CD4-positive, CD25-positive, alpha-beta regulatory T cell (primary cell): ENCODE data around the gene HOXB7. TPM values are rescaled to one million over a fixed set of nuclear protein-coding genes. Genes with fewer than 3 reads are reported as not detected.
A peak's percentile ranks its signal among the peaks of the same experiment; 100 is the strongest.

Source experiments
- ATAC-seq, 2 donors: fragments of 150-1000 bp; cut with Tn5 transposase; one replicate each; pipeline ENCODE4 v1.10.0; 2021; ENCODE audit warnings: low read depth in 2 of 2, moderate number of reproducible peaks in 2 of 2, moderate library complexity in 1 of 2
- DNase-seq, 3 donors: peaks; one replicate each; pipeline versions ENCODE4 v3.0.0 to v3.0.0-alpha.2; 2012 to 2022; ENCODE audit warnings: mixed read lengths in 1 of 3
- H3K27ac ChIP-seq: one replicate; pipeline ENCODE4 v1.7.0; 2013; ENCODE audit warnings: mild to moderate bottlenecking, low read length; ENCODE audit not compliant: insufficient read depth, poor library complexity, severe bottlenecking
- H3K27me3 ChIP-seq: one replicate; pipeline ENCODE4 v1.7.0; 2013; ENCODE audit warnings: low read length; ENCODE audit not compliant: control insufficient read depth, insufficient read depth
- H3K36me3 ChIP-seq: one replicate; pipeline ENCODE4 v1.7.0; 2013; ENCODE audit warnings: mild to moderate bottlenecking, low read length, moderate library complexity; ENCODE audit not compliant: control insufficient read depth, insufficient read depth
- H3K4me1 ChIP-seq: 2 replicates; pipeline ENCODE4 v1.7.0; 2013; ENCODE audit warnings: mild to moderate bottlenecking, low read length; ENCODE audit not compliant: insufficient read depth, control insufficient read depth, poor library complexity, severe bottlenecking
- H3K4me3 ChIP-seq: one replicate; pipeline ENCODE4 v1.7.0; 2013; ENCODE audit warnings: low read depth, mild to moderate bottlenecking, low read length, moderate library complexity
- H3K9me3 ChIP-seq, 2 experiments: 1 replicate in 1 of 2; 2 replicates in 1 of 2; pipeline ENCODE4 v1.7.0; 2013; ENCODE audit warnings: low read length in 2 of 2, mild to moderate bottlenecking in 1 of 2, moderate library complexity in 1 of 2; ENCODE audit not compliant: control insufficient read depth in 2 of 2
- H3K27ac Mint-ChIP-seq, 3 donors: one replicate each; pipeline ENCODE4 v1.8.0; 2020 to 2022; ENCODE audit warnings: mild to moderate bottlenecking in 3 of 3, mixed read lengths in 3 of 3, moderate library complexity in 2 of 3
- H3K27me3 Mint-ChIP-seq: one replicate; pipeline ENCODE4 v1.8.0; 2022; ENCODE audit warnings: mild to moderate bottlenecking, mixed read lengths
- H3K36me3 Mint-ChIP-seq: one replicate; pipeline ENCODE4 v1.8.0; 2020; ENCODE audit warnings: mixed read lengths
- H3K4me1 Mint-ChIP-seq, 4 donors: one replicate each; pipeline ENCODE4 v1.8.0; 2020 to 2022; ENCODE audit warnings: mixed read lengths in 4 of 4, mild to moderate bottlenecking in 1 of 4
- H3K4me3 Mint-ChIP-seq, 4 donors: one replicate each; pipeline ENCODE4 v1.8.0; 2020 to 2022; ENCODE audit warnings: mild to moderate bottlenecking in 4 of 4, mixed read lengths in 4 of 4, moderate library complexity in 3 of 4
- H3K9me3 Mint-ChIP-seq, 7 donors: one replicate each; pipeline ENCODE4 v1.8.0; 2020 to 2022; ENCODE audit warnings: mixed read lengths in 7 of 7, mild to moderate bottlenecking in 3 of 7, moderate library complexity in 2 of 7
- polyA plus RNA-seq, 4 donors: library from polyadenylated mRNA; unstranded; fragments of 300-500 nt; fragmentation: Illumina TruSeq; gene quantifications; one replicate each; pipeline ENCODE4 v1.2.3, GENCODE V29; 2021
- total RNA-seq: library from RNA; stranded (reverse); gene quantifications from one replicate; pipeline ENCODE4 v1.2.3, GENCODE V29; 2022

HOXB7 gene
- total and polyA plus RNA-seq, 5 donors from 2014 or later, result 0.77 to 7.2 (median 2.1) TPM

- Histone ChIP-seq H3K36me3 (no peaks in the 10 kb centered on the region), H3K27me3 (peaks cover 7% of the 10 kb centered on the region), H3K27ac (no peak overlapping the region), H3K4me3 (no peak overlapping the region), H3K4me1 (peaks cover 30% of the 10 kb centered on the region), H3K9me3 (no peaks in the 10 kb centered on the region)
- peak overlapping the region in 1 of 4 donors; percentile 66 for H3K4me3 Mint-ChIP-seq
- peaks cover 6 to 30% (median 20%) of the 10 kb centered on the region in 4 donors for H3K4me1 Mint-ChIP-seq
- peaks cover 3% of the 10 kb centered on the region for H3K36me3 Mint-ChIP-seq
- H3K27ac Mint-ChIP-seq, result peak overlapping the region in 1 of 3 donors; percentile 13
- ATAC-seq (no peak), DNase-seq (no peak)
- no peaks in the 10 kb centered on the region for H3K9me3 Mint-ChIP-seq
- H3K27me3 Mint-ChIP-seq, result peaks cover 34% of the 10 kb centered on the region
Observed at GRCh38 chr17:48574505-48575065, 36.2 kb downstream of the HOXB7 start.

- ATAC-seq (no peak), DNase-seq (no peak)
- H3K4me1 Mint-ChIP-seq, result peaks cover 0 to 17% (median 12%) of the 10 kb centered on the region in 4 donors
Observed at GRCh38 chr17:48571826-48572417, 38.9 kb downstream of the HOXB7 start.

GRCh38 chr17:48571024-48571818 is 39.6 kb downstream of the HOXB7 start:
- Mint-ChIP-seq H3K4me1 (peaks cover 0 to 16% (median 10%) of the 10 kb centered on the region in 4 donors), H3K27me3 (peaks cover 19% of the 10 kb centered on the region), H3K27ac (no peak overlapping the region), H3K4me3 (no peak overlapping the region), H3K9me3 (no peaks in the 10 kb centered on the region), H3K36me3 (peaks cover 8% of the 10 kb centered on the region)
- H3K4me1 ChIP-seq, result peaks cover 6% of the 10 kb centered on the region
- no peaks in the 10 kb centered on the region for H3K36me3 ChIP-seq
- H3K9me3 ChIP-seq, result no peaks in the 10 kb centered on the region
- no peak overlapping the region for H3K4me3 ChIP-seq
- DNase-seq (no peak), ATAC-seq (no peak)
- H3K27ac ChIP-seq, result no peak overlapping the region
- H3K27me3 ChIP-seq, result peaks cover 2% of the 10 kb centered on the region

More at GRCh38 chr17:48571826-48572417, 38.9 kb downstream of the HOXB7 start:
- no peak overlapping the region for H3K4me3 ChIP-seq
- no peak overlapping the region for H3K27ac ChIP-seq
- Mint-ChIP-seq H3K4me3 (no peak overlapping the region), H3K36me3 (peaks cover 8% of the 10 kb centered on the region), H3K27me3 (peaks cover 19% of the 10 kb centered on the region), H3K9me3 (no peaks in the 10 kb centered on the region), H3K27ac (no peak overlapping the region)
- peaks cover 2% of the 10 kb centered on the region for H3K27me3 ChIP-seq
- no peaks in the 10 kb centered on the region for H3K9me3 ChIP-seq
- H3K36me3 ChIP-seq, result no peaks in the 10 kb centered on the region
- H3K4me1 ChIP-seq, result peaks cover 11% of the 10 kb centered on the region

- H3K27ac Mint-ChIP-seq, result no peak overlapping the region
Observed at GRCh38 chr17:48570325-48571023, 40.3 kb downstream of the HOXB7 start.

GRCh38 chr17:48569674-48570324 is 41.0 kb downstream of the HOXB7 start:
- H3K36me3 Mint-ChIP-seq, result peaks cover 8% of the 10 kb centered on the region
- peaks cover 6% of the 10 kb centered on the region for H3K27me3 ChIP-seq

More at GRCh38 chr17:48570325-48571023, 40.3 kb downstream of the HOXB7 start:
- Mint-ChIP-seq H3K9me3 (no peaks in the 10 kb centered on the region), H3K4me1 (peaks cover 0 to 10% (median 7%) of the 10 kb centered on the region in 4 donors), H3K27me3 (peaks cover 19% of the 10 kb centered on the region), H3K4me3 (no peak overlapping the region), H3K36me3 (peaks cover 8% of the 10 kb centered on the region)
- Histone ChIP-seq H3K4me3 (no peak overlapping the region), H3K4me1 (no peaks in the 10 kb centered on the region), H3K9me3 (no peaks in the 10 kb centered on the region), H3K27ac (no peak overlapping the region), H3K27me3 (peaks cover 5% of the 10 kb centered on the region), H3K36me3 (no peaks in the 10 kb centered on the region)
- ATAC-seq (no peak), DNase-seq (no peak)

GRCh38 chr17:48569240-48569582 is 41.6 kb downstream of the HOXB7 start:
- ATAC-seq, result no peak
- Mint-ChIP-seq H3K4me3 (no peak overlapping the region), H3K27ac (no peak overlapping the region), H3K9me3 (no peaks in the 10 kb centered on the region), H3K36me3 (peaks cover 8% of the 10 kb centered on the region), H3K27me3 (peaks cover 16% of the 10 kb centered on the region), H3K4me1 (peaks cover 0 to 10% (median 7%) of the 10 kb centered on the region in 4 donors)
- no peak overlapping the region for H3K27ac ChIP-seq
- DNase-seq, result no peak
- no peaks in the 10 kb centered on the region for H3K9me3 ChIP-seq
- peaks cover 6% of the 10 kb centered on the region for H3K27me3 ChIP-seq
- no peak overlapping the region for H3K4me3 ChIP-seq
- no peaks in the 10 kb centered on the region for H3K36me3 ChIP-seq
- H3K4me1 ChIP-seq, result no peaks in the 10 kb centered on the region

More at GRCh38 chr17:48569674-48570324, 41.0 kb downstream of the HOXB7 start:
- H3K9me3 ChIP-seq, result no peaks in the 10 kb centered on the region
- DNase-seq, result no peak
- no peak for ATAC-seq
- H3K4me1 ChIP-seq, result no peaks in the 10 kb centered on the region
- no peaks in the 10 kb centered on the region for H3K36me3 ChIP-seq
- H3K4me3 ChIP-seq, result no peak overlapping the region
- H3K27ac ChIP-seq, result no peak overlapping the region
- Mint-ChIP-seq H3K27me3 (peaks cover 19% of the 10 kb centered on the region), H3K27ac (no peak overlapping the region), H3K4me1 (peaks cover 0 to 9% (median 7%) of the 10 kb centered on the region in 4 donors), H3K4me3 (no peak overlapping the region), H3K9me3 (no peaks in the 10 kb centered on the region)
